Breast epithelium (tissue), 4 donors: ENCODE results near the gene RASL12. TPM values are rescaled to one million over a fixed set of nuclear protein-coding genes. Genes with fewer than 3 reads are reported as not detected.

ENCODE experiments used
- DNase-seq, 2 donors: peaks; one replicate each; pipeline ENCODE4 v3.0.0-alpha.2; 2019; ENCODE audit warnings: low spot score in 2 of 2
- H3K27ac ChIP-seq, 2 donors: fragments of 200-600 bp; sonication (generic) in 1 of 2; one replicate each; pipeline ENCODE4 v1.5.1; 2016 to 2019; ENCODE audit warnings: mild to moderate bottlenecking in 1 of 2
- H3K27me3 ChIP-seq, 2 donors: fragments of 200-600 bp; sonication (generic) in 1 of 2; one replicate each; pipeline versions ENCODE4 v1.5.1 to v1.6.0; 2017 to 2019; ENCODE audit warnings: control low read depth in 1 of 2, mild to moderate bottlenecking in 1 of 2
- H3K36me3 ChIP-seq: fragments of 200-600 bp; one replicate; pipeline ENCODE4 v1.5.1; 2019
- H3K4me1 ChIP-seq, 2 donors: fragments of 200-600 bp; sonication (generic); one replicate each; pipeline ENCODE4 v1.5.1; 2016 to 2019; ENCODE audit warnings: control low read depth in 1 of 2
- H3K4me3 ChIP-seq, 3 donors: fragments of 200-600 bp; sonication (generic); 1 replicate in 2 of 3; 2 replicates in 1 of 3; pipeline ENCODE4 v1.5.1; 2016 to 2019; ENCODE audit warnings: mild to moderate bottlenecking in 3 of 3, moderate library complexity in 2 of 3
- H3K9me3 ChIP-seq, 2 donors: fragments of 200-600 bp; sonication (generic) in 1 of 2; one replicate each; pipeline ENCODE4 v1.5.1; 2016 to 2019; ENCODE audit warnings: control low read depth in 1 of 2
- CTCF ChIP-seq, 3 donors: fragments of 450-650 bp; IDR thresholded peaks; one replicate each; pipeline ENCODE4 v1.5.1; 2016 to 2017; ENCODE audit warnings: antibody characterized with exemption in 3 of 3, mild to moderate bottlenecking in 3 of 3, moderate library complexity in 3 of 3
- POLR2A ChIP-seq: fragments of 450-650 bp; IDR thresholded peaks from one replicate; pipeline ENCODE4 v1.6.1; 2016; ENCODE audit warnings: antibody characterized with exemption, mild to moderate bottlenecking, moderate library complexity
- POLR2AphosphoS5 ChIP-seq, 3 donors: sonication (generic); formaldehyde crosslinking; IDR thresholded peaks; one replicate each; pipeline ENCODE4 v1.6.1; 2017; ENCODE audit warnings: antibody characterized with exemption in 3 of 3
- intact Hi-C: fragments of 100-400 bp; cut with DNase I; formaldehyde crosslinking; loops from one replicate; pipeline ENCODE4 v1.15.1; 2023; ENCODE audit warnings: low total_unique reads
- total RNA-seq, 3 donors: library from RNA; depleted of rRNA; stranded (reverse); fragments of >200 nt; gene quantifications; one replicate each; pipeline ENCODE4 v1.1.0, GENCODE V29; 2016

Gene RASL12
- total RNA-seq, 3 donors from 2014 or later: 12.6 to 20.6 (median 20.3) TPM

- Histone ChIP-seq H3K4me1 (no peaks in the 10 kb centered on the region), H3K9me3 (no peaks in the 10 kb centered on the region), H3K27ac (peak overlapping the region in 1 of 2 donors; percentile 22), H3K36me3 (no peaks in the 10 kb centered on the region), H3K4me3 (no peak overlapping the region), H3K27me3 (no peaks in the 10 kb centered on the region)
- TF ChIP-seq POLR2A (no peak), POLR2AphosphoS5 (IDR thresholded peaks at IDR 0.05) (no peak), CTCF (IDR thresholded peaks at IDR 0.05) (no peak)
- intact Hi-C loops: no loop called here
- no peak for DNase-seq
Observed at GRCh38 chr15:65060641-65061397, 7.0 kb downstream of the RASL12 start.

- intact Hi-C loops: no loop called here
- H3K27me3 ChIP-seq: no peaks in the 10 kb centered on the region
- no peaks in the 10 kb centered on the region for H3K4me1 ChIP-seq
- no peaks in the 10 kb centered on the region for H3K9me3 ChIP-seq
- H3K4me3 ChIP-seq: no peak overlapping the region
- no peaks in the 10 kb centered on the region for H3K36me3 ChIP-seq
- TF ChIP-seq CTCF (IDR thresholded peaks at IDR 0.05) (no peak), POLR2AphosphoS5 (IDR thresholded peaks at IDR 0.05) (no peak), POLR2A (no peak)
- no peak for DNase-seq
- peak overlapping the region in 1 of 2 donors; percentile 41 for H3K27ac ChIP-seq
Observed at GRCh38 chr15:65059931-65060596, 7.7 kb downstream of the RASL12 start.

- DNase-seq: no peak
- peak overlapping the region in 1 of 2 donors; percentile 41 for H3K27ac ChIP-seq
- H3K4me1 ChIP-seq: no peaks in the 10 kb centered on the region
- H3K36me3 ChIP-seq: no peaks in the 10 kb centered on the region
- H3K9me3 ChIP-seq: no peaks in the 10 kb centered on the region
- TF ChIP-seq CTCF (IDR thresholded peaks at IDR 0.05): no peak
- TF ChIP-seq POLR2AphosphoS5 (IDR thresholded peaks at IDR 0.05): no peak
- TF ChIP-seq POLR2A: no peak
- H3K4me3 ChIP-seq: no peak overlapping the region
- intact Hi-C loops: no loop called here
- no peaks in the 10 kb centered on the region for H3K27me3 ChIP-seq
Observed at GRCh38 chr15:65059369-65059750, 8.4 kb downstream of the RASL12 start.

GRCh38 chr15:65058394-65059368 lies 9.1 kb downstream of the RASL12 start:
- Histone ChIP-seq H3K36me3 (no peaks in the 10 kb centered on the region), H3K27ac (peak overlapping the region in 1 of 2 donors; percentile 41), H3K9me3 (no peaks in the 10 kb centered on the region), H3K4me1 (no peaks in the 10 kb centered on the region), H3K27me3 (no peaks in the 10 kb centered on the region), H3K4me3 (no peak overlapping the region)
- intact Hi-C loops: no loop called here
- DNase-seq: no peak
- no peak for TF ChIP-seq CTCF (IDR thresholded peaks at IDR 0.05)
- TF ChIP-seq POLR2AphosphoS5 (IDR thresholded peaks at IDR 0.05): no peak
- TF ChIP-seq POLR2A: no peak
